GM18907 (cell line): Measurements from ENCODE around the gene MAN2A2.

Experiments
- ATAC-seq: cut with Tn5 transposase; IDR thresholded peaks from one replicate; pipeline ENCODE4 v1.9.1; 2021; ENCODE audit warnings: mild to moderate bottlenecking, moderate library complexity; ENCODE audit not compliant: unreplicated experiment

Gene MAN2A2

DNA sequence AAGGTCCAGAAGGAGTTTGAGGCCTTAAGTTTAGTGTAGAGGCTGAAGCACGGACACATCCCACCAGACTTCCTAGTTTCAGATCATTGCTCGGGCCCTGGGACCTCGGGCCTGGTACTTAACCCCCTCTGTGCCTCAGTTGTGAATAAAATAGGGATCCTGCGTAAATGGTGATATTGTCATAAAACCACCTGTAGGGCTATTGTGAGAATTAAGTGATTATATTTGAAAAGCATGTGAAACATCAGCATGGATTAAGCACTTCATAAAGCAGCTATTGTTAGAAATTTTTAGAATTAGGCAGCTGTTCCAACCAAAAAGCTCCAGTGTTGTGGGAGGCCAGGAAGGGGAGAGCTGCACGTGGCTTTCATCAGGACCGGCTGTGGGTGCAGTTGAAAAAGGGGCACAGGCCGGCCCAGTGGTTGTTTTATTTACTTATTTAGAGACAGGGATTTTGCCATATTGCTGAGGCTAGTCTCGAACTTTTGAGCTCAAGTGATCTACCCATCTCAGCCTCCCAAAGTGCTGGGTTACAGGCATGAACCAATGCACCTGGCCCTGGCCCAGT lies 56.0 kb downstream of the MAN2A2 start:
- no peak for ATAC-seq

DNA sequence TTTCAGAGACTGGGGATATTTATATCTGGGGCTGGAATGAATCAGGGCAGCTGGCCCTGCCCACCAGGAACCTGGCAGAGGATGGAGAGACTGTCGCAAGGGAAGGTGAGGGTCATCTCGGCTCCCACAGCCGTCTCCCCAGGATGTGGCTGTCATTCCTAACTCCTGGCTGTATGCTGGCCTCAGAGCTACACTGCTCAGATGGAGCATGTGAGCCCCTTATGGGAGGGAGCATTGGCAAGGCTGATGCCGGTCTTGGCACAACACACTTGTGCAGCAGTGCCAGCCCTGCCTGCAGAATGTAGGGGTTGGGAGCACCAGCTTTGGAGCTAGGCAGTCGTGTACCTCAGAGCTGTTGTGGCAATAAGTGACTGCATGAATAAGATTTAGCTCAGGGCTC lies 56.8 kb downstream of the MAN2A2 start:
- no peak for ATAC-seq

DNA sequence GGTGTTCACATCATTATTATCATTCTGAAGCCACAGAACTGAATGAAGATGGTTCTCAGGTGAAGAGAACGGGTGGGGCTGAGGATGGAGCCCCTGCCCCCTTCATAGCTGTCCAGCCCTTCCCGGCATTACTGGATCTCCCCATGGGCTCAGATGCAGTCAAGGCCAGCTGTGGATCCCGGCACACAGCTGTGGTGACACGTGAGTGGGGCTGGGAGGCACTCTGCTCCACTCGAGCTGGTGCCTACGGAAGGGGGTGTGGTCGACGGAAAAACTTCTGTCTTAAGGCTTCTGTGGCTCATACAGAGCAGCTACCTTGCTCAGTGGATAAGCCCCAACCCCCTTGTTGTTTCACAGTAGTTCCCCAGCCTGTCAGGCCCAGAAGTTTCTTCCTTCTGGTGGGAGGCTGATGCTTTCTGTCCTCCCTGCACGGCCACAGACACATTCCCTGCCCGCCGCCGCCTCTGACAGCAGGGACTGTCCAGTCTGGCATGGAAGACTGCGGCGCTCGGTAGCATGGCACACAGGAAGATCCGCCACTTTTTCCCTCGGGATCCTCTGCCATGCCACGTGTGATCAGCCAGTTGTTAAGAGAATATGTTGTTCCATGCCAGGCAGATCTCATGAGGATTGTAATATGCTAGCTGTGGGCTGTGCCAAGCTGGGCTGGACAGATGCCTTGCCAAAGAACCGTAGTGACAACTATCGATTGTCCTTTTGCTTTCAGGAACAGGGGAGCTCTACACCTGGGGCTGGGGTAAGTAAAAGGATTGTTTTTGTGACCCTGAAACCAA lies 57.4 kb downstream of the MAN2A2 start:
- no peak for ATAC-seq

DNA sequence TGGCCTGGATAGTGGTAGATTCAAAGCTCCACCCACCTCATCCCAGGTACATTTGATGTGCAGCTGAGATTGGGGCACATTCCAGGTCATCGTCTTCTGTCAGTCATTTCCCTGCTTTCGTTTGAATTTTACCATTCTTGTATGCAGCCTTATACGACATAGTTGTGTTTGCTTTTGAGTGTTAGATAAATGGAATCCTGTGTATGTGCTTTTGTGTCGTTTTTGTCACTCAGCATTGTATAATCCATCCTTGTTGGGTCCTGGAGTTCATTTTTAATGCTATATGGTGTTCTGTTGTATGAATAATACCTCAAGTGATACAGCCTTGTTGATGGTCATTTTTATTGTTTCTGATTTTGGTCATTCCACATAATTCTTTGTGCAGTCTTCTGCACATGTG lies 58.9 kb downstream of the MAN2A2 start:
- ATAC-seq: no peak

DNA sequence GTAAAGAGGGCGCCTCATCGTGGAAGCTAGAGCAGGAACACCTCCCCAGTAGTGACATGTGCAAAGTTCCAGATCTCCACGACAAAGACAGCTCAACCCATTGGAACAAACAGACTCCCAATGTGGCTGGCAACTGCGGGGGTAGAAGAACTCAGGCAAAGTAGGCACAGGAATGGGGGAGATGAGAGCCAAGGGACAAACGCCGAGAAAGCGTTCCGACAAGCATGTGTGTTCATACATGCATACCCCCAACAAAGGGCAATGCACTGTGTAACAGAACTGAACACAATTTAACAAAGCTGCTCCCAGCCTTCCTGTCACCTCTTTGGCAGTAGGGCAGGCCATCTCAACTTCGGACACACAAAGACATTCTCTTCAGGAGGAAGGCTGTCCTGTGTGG lies 63.2 kb downstream of the MAN2A2 start:
- no peak for ATAC-seq

DNA sequence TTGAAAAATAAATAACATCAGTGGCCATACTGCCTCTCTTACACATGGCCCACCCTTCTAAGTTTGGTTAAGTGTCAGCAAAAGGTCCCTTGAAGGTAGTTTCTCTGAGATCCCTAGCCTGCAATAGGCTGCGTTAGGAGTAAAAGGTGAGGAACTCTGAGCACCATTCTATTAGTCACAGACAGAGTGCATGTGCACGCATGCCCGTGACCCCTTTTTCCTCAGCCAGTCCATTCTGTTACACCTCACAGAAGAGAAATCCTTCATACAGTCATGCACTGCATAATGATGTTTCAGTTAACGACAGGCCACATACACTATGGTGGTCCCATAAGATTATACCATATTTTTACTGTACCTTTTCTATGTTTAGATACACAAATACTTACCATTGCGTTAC lies 64.1 kb downstream of the MAN2A2 start:
- ATAC-seq: no peak

- ATAC-seq: no peak
Observed at GRCh38 chr15:90968434-90968833, 65.3 kb downstream of the MAN2A2 start.

GRCh38 chr15:90970274-90970673 lies 67.2 kb downstream of the MAN2A2 start:
- ATAC-seq: no peak

- ATAC-seq: no peak
Observed at GRCh38 chr15:90972133-90972532, 69.0 kb downstream of the MAN2A2 start.
